Muscle layer of duodenum (tissue), 2 donors: ENCODE results near the gene VWA5B2.

Source experiments
- H3K27ac ChIP-seq: one replicate; pipeline ENCODE4 v1.7.0; 2013; ENCODE audit warnings: mild to moderate bottlenecking, low read length
- H3K27me3 ChIP-seq: one replicate; pipeline ENCODE4 v1.7.0; 2013; ENCODE audit warnings: low read depth, mild to moderate bottlenecking, control low read depth, low read length
- H3K36me3 ChIP-seq, 2 donors: one replicate each; pipeline ENCODE4 v1.7.0; 2013; ENCODE audit warnings: low read length in 2 of 2, control low read depth in 1 of 2, mild to moderate bottlenecking in 1 of 2; ENCODE audit not compliant: insufficient read depth in 2 of 2, control insufficient read depth in 1 of 2
- H3K4me1 ChIP-seq, 2 donors: one replicate each; pipeline ENCODE4 v1.7.0; 2013; ENCODE audit warnings: low read length in 2 of 2, mild to moderate bottlenecking in 2 of 2, control low read depth in 1 of 2, moderate library complexity in 1 of 2; ENCODE audit not compliant: insufficient read depth in 2 of 2, control insufficient read depth in 1 of 2
- H3K4me3 ChIP-seq, 2 donors: one replicate each; pipeline ENCODE4 v1.7.0; 2013; ENCODE audit warnings: low read length in 2 of 2, low read depth in 1 of 2, mild to moderate bottlenecking in 1 of 2
- H3K9me3 ChIP-seq, 2 donors: one replicate each; pipeline ENCODE4 v1.7.0; 2013; ENCODE audit warnings: low read length in 2 of 2, control low read depth in 1 of 2, mild to moderate bottlenecking in 1 of 2; ENCODE audit not compliant: control insufficient read depth in 1 of 2
- donor health status: healthy.

The VWA5B2 gene

DNA sequence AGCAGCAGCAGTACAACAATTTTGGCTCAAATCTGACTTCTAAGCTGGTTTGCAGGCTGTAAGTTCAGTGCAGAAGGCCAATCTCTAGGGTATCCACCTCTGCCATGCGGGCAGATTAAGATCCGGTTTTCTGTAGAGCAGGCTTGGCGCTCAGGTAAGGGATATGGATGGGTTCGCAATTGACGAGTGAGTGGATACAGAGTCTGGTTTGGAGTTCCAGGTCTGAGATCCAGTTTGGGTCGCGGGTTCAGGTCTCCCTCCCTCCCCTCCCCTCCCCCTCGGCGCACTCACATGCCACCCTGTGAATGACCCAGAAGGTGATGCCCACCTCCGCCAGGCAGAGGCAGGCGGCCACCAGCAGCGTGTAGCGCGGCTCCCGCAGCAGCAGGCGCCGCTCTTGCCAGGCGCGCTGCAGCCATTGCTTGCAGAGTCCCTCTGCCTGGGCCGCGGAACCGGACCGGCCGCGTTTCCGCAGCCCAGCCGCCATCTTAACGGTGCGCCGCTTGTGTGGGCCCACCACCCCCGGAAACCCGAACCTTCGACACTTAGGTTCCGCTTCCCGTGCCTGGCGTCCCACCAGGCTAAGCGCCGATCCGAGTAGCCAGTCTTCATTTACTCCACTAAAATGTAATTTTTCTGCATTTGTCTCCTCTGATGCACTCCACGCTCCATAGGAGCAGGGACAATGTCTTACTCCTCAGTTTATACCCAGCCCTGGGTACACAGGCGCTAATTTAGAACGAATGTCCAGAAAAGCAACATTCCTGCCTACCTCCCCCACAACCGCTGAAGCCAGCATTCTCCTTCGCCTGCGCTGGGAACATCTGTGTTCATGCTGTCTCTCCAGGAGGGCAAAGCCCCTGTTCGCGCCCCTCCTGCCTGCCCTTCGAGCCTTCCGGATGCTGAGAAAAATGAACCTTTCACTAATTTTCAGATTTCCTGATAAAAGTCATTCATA, 19.3 kb downstream of the VWA5B2 start, which contains the start of gene ALG3:
Gene ALG3, minus strand, starts transcription at position 509 of the 958 bp plus-strand sequence. Its CDS starts 22 bp downstream, at position 487.
- peaks cover 18 to 20% of the 10 kb centered on the region in 2 donors for H3K36me3 ChIP-seq
- H3K27me3 ChIP-seq, result no peaks in the 10 kb centered on the region
- H3K9me3 ChIP-seq, result no peaks in the 10 kb centered on the region
- H3K4me1 ChIP-seq, result peaks cover 0 to 10% of the 10 kb centered on the region in 2 donors
- peak within 1 kb of the TSS; percentile 98 to 100 for H3K4me3 ChIP-seq
- H3K27ac ChIP-seq, result peak within 1 kb of the TSS; percentile 95

GRCh38 chr3:184249412-184250166, 20.2 kb downstream of the VWA5B2 start, which contains the start of gene EEF1AKMT4:
Gene EEF1AKMT4, plus strand, starts transcription at chr3:184249672. Its CDS starts 23 bp downstream, at chr3:184249695.
- Histone ChIP-seq H3K4me1 (peaks cover 0 to 10% of the 10 kb centered on the region in 2 donors), H3K27me3 (no peaks in the 10 kb centered on the region), H3K36me3 (peaks cover 10 to 12% of the 10 kb centered on the region in 2 donors), H3K27ac (peak within 1 kb of the TSS; percentile 95), H3K4me3 (peak within 1 kb of the TSS; percentile 98 to 100), H3K9me3 (no peaks in the 10 kb centered on the region)

DNA sequence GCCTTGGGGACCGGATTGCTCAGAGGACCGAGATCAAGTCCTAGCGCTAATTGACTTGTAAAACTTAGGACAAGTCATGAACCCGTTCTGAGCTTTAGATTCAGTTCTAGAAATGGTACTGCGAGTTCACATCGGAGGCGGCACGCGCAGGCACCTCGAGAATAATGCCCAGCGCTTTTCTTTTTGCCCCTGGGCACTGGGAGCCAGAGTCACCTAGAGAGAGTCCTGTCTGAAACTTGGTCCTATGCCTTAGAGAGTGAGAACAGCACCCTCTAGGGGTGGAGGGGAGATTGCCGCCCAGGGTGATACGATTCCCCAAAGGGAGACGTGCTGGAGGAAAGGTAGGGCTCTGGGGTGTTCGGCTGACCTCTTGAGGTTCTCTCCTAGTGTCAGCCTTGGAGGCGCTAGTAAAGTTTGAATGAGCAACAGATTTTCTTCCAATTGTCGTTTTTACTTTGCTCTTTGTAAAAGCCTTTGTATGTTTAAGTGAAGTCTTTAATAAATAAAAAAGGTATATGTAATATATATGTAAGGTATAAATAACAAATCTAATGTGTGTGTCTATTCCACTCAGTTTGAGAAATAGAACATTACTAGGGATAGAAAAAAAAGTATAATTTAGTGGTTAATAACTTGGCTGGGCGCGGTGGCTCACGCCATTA, 20.9 kb downstream of the VWA5B2 start:
- H3K4me1 ChIP-seq, result peaks cover 0 to 10% of the 10 kb centered on the region in 2 donors
- no peaks in the 10 kb centered on the region for H3K27me3 ChIP-seq
- peaks cover 2 to 5% of the 10 kb centered on the region in 2 donors for H3K36me3 ChIP-seq
- H3K9me3 ChIP-seq, result no peaks in the 10 kb centered on the region
- H3K27ac ChIP-seq, result peak overlapping the region; percentile 69
- peak overlapping the region; percentile 98 to 100 for H3K4me3 ChIP-seq

DNA sequence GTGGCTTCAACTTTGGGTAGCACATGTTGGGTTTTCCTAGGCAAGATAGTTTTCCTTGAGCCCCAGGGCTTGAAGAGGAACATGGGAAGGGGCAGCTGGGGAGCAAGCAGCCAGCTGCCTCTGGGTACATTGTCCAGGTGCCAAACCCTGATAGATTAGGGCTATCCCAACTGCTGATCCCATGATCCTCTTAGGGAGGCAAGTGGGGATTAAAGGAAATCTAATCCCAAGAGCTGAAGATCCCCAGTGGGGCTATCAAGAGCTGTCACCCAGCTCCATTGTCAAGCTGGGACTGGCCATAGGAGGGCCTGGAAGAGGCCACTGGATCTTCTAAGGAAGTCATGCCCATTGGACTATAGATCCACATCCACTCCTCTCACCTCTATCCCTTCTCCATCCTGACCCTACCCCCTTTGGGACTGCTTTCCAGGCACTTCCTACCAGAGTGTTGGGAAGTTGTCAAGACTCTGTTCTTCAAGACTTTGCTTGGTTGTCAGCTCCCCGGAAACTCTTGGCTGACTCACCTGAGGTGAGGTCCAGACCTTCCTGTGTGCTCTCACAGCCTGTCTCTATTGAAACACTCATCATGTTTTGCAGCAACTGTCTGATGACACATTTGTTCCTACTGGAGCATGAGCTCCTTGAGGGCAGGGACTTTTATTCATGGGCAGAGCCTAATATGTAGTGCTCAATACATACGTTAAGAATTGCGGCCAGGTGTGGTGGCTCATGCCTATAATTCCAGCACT, 26.1 kb downstream of the VWA5B2 start:
- Histone ChIP-seq H3K27ac (no peak overlapping the region), H3K4me1 (peaks cover 2 to 10% of the 10 kb centered on the region in 2 donors), H3K4me3 (no peak overlapping the region), H3K27me3 (peaks cover 17% of the 10 kb centered on the region), H3K9me3 (no peaks in the 10 kb centered on the region), H3K36me3 (peaks cover 0 to 8% of the 10 kb centered on the region in 2 donors)

DNA sequence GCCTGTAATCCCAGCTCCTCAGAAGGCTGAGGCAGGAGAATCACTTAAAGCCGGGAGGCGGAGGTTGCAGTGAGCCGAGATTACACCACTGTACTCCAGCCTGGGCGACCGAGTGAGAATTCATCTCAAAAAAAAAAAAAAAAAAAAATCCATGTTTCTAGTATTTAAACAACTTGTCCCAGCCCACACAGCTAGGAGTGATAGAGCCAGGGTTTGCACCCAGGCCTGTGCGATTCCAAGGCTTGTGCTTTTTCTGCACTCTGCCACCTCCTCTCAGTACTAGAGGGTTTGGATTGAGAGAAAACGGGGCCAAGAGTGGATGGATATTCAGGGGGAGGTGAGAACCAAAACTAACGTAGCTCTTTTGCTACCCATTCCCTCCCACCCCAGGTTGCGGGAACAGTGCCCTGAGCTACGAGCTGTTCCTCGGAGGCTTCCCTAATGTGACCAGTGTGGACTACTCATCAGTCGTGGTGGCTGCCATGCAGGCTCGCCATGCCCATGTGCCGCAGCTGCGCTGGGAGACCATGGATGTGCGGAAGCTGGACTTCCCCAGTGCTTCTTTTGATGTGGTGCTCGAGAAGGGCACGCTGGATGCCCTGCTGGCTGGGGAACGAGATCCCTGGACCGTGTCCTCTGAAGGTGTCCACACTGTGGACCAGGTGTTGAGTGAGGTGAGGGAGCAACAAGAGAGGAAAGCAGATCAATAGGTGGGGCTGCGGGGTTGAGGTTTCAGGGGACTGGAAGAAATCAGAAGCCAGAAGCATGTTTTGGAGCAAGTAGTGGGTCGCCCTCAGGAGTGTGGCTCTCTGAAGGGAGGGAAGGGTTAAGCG, 27.9 kb downstream of the VWA5B2 start:
- H3K27me3 ChIP-seq, result peaks cover 23% of the 10 kb centered on the region
- peaks cover 0 to 8% of the 10 kb centered on the region in 2 donors for H3K36me3 ChIP-seq
- H3K9me3 ChIP-seq, result no peaks in the 10 kb centered on the region
- peaks cover 8 to 26% of the 10 kb centered on the region in 2 donors for H3K4me1 ChIP-seq
- no peak overlapping the region for H3K27ac ChIP-seq
- H3K4me3 ChIP-seq, result no peak overlapping the region

DNA sequence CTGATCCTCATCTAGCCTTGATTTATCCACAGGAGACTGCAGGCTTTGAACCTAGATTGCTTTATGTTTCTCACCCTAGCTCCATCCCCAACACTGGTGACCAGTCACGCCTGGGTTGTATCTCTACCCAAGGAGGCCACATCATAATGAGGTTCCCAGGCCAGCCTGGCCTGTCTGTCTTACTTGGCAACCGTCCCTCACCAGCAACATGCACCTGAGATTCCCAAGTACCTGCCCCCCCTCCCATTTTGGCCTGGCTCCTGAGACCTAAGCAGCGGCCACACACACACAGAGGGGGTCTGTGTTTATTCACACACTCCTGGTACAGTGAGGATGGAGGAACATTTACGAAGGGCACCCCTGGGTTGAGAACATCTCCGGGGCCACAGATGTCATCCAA, 29.5 kb downstream of the VWA5B2 start:
- H3K4me1 ChIP-seq, result peaks cover 8 to 31% of the 10 kb centered on the region in 2 donors
- no peaks in the 10 kb centered on the region for H3K9me3 ChIP-seq
- H3K27me3 ChIP-seq, result peaks cover 30% of the 10 kb centered on the region

GRCh38 chr3:184259396-184259877, 30.1 kb downstream of the VWA5B2 start:
- Histone ChIP-seq H3K4me3 (no peak overlapping the region), H3K27me3 (peaks cover 30% of the 10 kb centered on the region), H3K4me1 (peaks cover 8 to 31% of the 10 kb centered on the region in 2 donors)

More for the DNA sequence above, 29.5 kb downstream of the VWA5B2 start:
- H3K27ac ChIP-seq, result no peak overlapping the region
- H3K4me3 ChIP-seq, result no peak overlapping the region
- peaks cover 0 to 8% of the 10 kb centered on the region in 2 donors for H3K36me3 ChIP-seq

GRCh38 chr3:184259878-184260723, 30.7 kb downstream of the VWA5B2 start:
- no peaks in the 10 kb centered on the region for H3K9me3 ChIP-seq
- peaks cover 0 to 8% of the 10 kb centered on the region in 2 donors for H3K36me3 ChIP-seq
- peaks cover 8 to 31% of the 10 kb centered on the region in 2 donors for H3K4me1 ChIP-seq
- H3K4me3 ChIP-seq, result peak overlapping the region in 1 of 2 donors; percentile 59
- H3K27ac ChIP-seq, result no peak overlapping the region
- peaks cover 30% of the 10 kb centered on the region for H3K27me3 ChIP-seq

More at GRCh38 chr3:184259396-184259877, 30.1 kb downstream of the VWA5B2 start:
- Histone ChIP-seq H3K36me3 (peaks cover 0 to 8% of the 10 kb centered on the region in 2 donors), H3K9me3 (no peaks in the 10 kb centered on the region), H3K27ac (no peak overlapping the region)

DNA sequence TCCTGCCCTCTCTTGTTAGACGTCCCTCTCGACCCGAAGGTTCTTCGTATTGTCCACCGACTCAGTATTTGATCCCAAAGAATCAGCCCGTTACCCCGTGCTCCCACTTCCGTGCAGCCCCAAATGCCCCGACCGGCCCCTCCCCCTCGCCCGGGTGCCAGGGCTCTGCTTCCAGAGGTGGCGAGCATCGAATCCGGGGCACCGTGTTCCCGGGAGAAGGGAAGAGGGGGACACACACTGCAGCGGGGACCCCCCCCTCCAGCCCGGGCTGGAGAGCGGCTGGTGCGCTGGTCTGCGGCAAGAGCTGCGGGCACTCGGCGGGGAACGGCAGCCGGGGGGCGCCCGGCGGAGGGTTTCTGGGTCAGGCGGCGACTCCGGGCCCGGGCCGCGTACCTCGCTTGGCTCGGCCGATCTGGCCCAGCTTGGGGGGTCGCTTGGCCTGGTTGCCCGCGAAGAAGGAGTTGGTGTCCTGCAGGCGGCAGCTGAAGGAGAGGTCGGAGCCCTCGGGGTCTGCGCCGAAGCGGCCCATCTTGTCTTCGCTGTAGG, 31.4 kb downstream of the VWA5B2 start:
- peaks cover 0 to 8% of the 10 kb centered on the region in 2 donors for H3K36me3 ChIP-seq
- H3K4me1 ChIP-seq, result peaks cover 8 to 31% of the 10 kb centered on the region in 2 donors
- H3K4me3 ChIP-seq, result peak overlapping the region in 1 of 2 donors; percentile 59
- H3K9me3 ChIP-seq, result no peaks in the 10 kb centered on the region
- H3K27ac ChIP-seq, result no peak overlapping the region
- peaks cover 30% of the 10 kb centered on the region for H3K27me3 ChIP-seq
